HL-60 (cell line): ENCODE data around the gene AOPEP.

ENCODE experiments used
- DNase-seq, 2 experiments: peaks; one replicate each; pipeline ENCODE4 v3.0.0-alpha.2; 2010 to 2020; ENCODE audit warnings: low read depth in 1 of 2, low spot score in 1 of 2
- H3K27ac ChIP-seq: fragments of 250-450 bp; sonication (Bioruptor Pico); replicated peaks from 2 replicates; pipeline ENCODE4 v1.5.1; 2020; ENCODE audit warnings: mild to moderate bottlenecking, moderate library complexity
- H3K27me3 ChIP-seq: fragments of 250-450 bp; sonication (Bioruptor Pico); 2 replicates; pipeline ENCODE4 v1.5.1; 2021; ENCODE audit warnings: mild to moderate bottlenecking, moderate library complexity; ENCODE audit not compliant: insufficient read depth, poor library complexity, severe bottlenecking
- H3K4me3 ChIP-seq: replicated peaks from 2 replicates; pipeline ENCODE4 v1.5.1; 2011; ENCODE audit warnings: mild to moderate bottlenecking, control low read depth, low read length; ENCODE audit not compliant: insufficient read depth
- GABPA ChIP-seq: IDR thresholded peaks from 2 replicates; pipeline ENCODE4 v1.6.1; 2012; ENCODE audit warnings: low read depth
- POLR2AphosphoS5 ChIP-seq: IDR thresholded peaks from 2 replicates; pipeline ENCODE4 v1.6.1; 2012; ENCODE audit warnings: low read depth
- REST ChIP-seq: IDR thresholded peaks from 2 replicates; pipeline ENCODE4 v1.6.1; 2012; ENCODE audit warnings: low read depth; ENCODE audit not compliant: insufficient replicate concordance
- SPI1 ChIP-seq: IDR thresholded peaks from 2 replicates; pipeline ENCODE4 v1.6.1; 2012; ENCODE audit warnings: low read depth, mild to moderate bottlenecking, borderline replicate concordance
- TF ChIP-seq, protein P1 (sequence below): IDR thresholded peaks from one replicate; pipeline ENCODE4 v1.5.1; 2011; ENCODE audit warnings: low read length, control low read depth, inconsistent platforms; ENCODE audit not compliant: insufficient read depth

Gene AOPEP

GRCh38 chr9:94734054-94734754 lies 7.7 kb downstream of the AOPEP start:
- H3K4me3 ChIP-seq, result no peak overlapping the region
- H3K27ac ChIP-seq, result no peak overlapping the region
- no peaks in the 10 kb centered on the region for H3K27me3 ChIP-seq
- TF ChIP-seq, protein P1, sequence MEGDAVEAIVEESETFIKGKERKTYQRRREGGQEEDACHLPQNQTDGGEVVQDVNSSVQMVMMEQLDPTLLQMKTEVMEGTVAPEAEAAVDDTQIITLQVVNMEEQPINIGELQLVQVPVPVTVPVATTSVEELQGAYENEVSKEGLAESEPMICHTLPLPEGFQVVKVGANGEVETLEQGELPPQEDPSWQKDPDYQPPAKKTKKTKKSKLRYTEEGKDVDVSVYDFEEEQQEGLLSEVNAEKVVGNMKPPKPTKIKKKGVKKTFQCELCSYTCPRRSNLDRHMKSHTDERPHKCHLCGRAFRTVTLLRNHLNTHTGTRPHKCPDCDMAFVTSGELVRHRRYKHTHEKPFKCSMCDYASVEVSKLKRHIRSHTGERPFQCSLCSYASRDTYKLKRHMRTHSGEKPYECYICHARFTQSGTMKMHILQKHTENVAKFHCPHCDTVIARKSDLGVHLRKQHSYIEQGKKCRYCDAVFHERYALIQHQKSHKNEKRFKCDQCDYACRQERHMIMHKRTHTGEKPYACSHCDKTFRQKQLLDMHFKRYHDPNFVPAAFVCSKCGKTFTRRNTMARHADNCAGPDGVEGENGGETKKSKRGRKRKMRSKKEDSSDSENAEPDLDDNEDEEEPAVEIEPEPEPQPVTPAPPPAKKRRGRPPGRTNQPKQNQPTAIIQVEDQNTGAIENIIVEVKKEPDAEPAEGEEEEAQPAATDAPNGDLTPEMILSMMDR, result no peak
- TF ChIP-seq POLR2AphosphoS5, result no peak
- no peak for TF ChIP-seq GABPA
- no peak for TF ChIP-seq SPI1
- TF ChIP-seq REST, result no peak
- DNase-seq, result peak; percentile 3 to 28

DNA sequence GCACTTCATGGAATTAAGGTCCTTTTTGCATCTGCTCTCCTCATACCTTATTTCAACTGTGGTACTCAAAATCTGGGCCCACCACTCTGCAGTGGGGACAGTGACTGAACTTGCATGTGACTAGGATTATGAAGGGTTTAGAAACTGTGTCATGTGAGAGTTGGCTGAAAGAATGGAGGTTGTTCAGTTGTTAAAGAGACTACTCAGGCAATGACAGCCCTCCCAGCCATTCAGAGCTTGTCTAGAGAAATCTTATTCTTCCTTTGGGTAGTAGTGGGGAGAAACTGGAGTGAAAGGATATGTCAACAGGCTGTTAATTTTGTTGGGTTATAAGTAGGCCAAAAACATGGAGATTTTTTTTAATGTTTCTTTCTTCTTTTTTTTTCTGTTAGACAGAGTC lies 10.3 kb downstream of the AOPEP start:
- Histone ChIP-seq H3K27ac (no peak overlapping the region), H3K4me3 (no peak overlapping the region), H3K27me3 (no peaks in the 10 kb centered on the region)
- no peak for DNase-seq
- no peak for TF ChIP-seq GABPA
- TF ChIP-seq, protein P1, result no peak
- no peak for TF ChIP-seq REST
- no peak for TF ChIP-seq POLR2AphosphoS5
- no peak for TF ChIP-seq SPI1

DNA sequence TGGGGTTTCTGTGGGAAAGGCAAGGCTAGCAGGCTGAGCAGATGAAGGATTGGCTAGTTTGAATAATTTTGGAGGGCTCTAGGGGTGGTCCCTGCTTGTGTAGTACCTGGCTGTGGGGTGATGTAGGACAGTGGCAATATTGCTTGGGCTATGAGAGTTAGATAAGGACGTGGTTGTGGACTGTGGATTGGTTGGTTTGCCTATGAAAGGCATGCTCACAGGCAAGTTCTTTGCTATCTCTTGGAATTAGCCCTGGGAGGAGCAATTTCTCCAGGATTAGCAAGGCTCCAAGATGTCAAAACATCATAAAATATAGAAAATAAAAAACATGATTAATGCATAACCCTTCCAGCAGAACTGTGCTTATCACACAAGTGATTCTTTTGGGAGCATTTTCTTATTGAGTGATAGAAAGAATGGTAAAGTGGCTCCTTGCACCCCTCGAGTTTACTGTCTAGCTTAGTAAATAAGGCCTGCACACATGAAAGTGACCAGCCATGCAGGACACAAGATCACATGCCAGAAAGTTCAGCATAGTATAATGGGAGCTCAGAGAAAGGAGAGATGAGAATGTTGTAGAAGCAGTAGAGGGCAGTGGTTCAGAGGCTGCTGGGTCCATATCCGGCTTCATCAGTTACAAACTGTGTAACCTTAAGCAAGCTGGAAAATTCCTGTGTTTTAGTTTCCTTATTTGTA lies 13.8 kb downstream of the AOPEP start:
- Histone ChIP-seq H3K27me3 (no peaks in the 10 kb centered on the region), H3K27ac (no peak overlapping the region), H3K4me3 (no peak overlapping the region)
- DNase-seq, result no peak
- TF ChIP-seq REST, result no peak
- no peak for TF ChIP-seq GABPA
- no peak for TF ChIP-seq SPI1
- no peak for TF ChIP-seq POLR2AphosphoS5
- TF ChIP-seq, protein P1, result no peak
